GM21381 (cell line): ENCODE measurements around the gene SNTG2.

Source experiments
- ATAC-seq: cut with Tn5 transposase; IDR thresholded peaks from one replicate; pipeline ENCODE4 v1.9.1; 2021; ENCODE audit warnings: mild to moderate bottlenecking, moderate library complexity; ENCODE audit not compliant: unreplicated experiment

Gene SNTG2

GRCh38 chr2:951224-952006, 766 bp downstream of the SNTG2 start:
- no peak for ATAC-seq

DNA sequence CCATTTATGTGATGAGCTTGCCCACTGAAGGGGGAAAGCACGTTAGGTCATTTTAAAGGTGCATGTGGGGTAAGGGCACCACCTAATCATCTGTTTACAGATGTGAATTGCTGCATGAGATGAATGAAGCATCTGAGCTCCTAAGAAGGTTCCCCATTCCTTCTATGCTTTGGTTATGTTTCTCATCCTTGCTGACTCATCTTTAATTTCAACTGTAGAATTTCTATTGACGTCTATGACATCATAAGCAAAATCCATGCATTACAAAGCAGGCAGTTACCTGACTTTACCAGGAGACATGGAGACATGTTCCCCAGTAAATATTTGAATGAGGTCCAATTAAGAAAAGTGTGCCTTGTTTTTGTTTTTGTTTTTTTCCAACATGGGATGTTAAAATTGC, 2.8 kb downstream of the SNTG2 start:
- no peak for ATAC-seq

- no peak for ATAC-seq
Observed at GRCh38 chr2:953975-954686, 3.5 kb downstream of the SNTG2 start.

GRCh38 chr2:954687-955000, 4.0 kb downstream of the SNTG2 start:
- ATAC-seq: no peak

DNA sequence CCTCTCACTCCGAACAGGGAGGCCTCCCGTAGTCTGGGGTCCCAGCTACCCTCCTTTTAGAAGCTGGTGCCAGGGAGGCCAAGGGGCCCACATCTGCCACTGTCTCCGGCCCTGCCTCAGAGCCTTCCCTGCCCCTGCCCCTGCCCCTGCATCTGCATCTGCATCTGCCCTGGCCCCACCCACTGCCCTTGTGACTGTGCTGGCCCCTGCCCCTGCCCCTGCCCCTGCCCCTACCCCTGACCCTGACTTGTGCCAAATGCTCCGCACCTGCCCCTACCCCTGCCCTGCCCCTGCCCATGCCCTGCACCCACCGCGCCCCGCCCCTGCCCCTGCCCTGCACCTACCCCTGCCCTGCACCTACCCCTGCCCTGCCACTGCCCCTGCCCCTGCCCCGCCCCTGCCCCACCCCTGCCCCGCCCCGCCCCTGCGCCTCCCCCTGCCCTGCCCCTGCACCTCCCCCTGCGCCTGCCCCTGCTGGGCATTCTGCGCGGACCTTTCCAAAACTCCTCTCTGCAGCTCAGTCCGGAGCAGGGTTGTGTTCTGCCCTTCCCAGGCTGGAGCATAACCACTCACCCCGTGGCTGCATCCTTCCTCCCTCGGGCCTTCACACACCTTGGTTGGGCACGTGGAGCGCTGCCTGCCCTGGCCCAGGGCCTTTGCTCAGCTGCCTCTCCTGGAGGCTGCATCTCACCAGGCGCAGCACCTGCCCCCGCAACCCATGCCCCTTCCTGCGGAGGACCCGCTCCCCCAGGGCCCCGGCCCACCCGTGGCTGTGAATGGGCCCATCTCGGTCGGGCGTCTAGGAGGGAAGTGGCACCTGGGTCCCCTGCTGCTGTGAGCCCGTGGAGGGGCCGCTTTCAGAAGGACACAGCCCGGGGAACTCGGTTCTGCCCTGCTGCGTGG, 5.4 kb downstream of the SNTG2 start:
- ATAC-seq: no peak

GRCh38 chr2:959457-959856, 8.8 kb downstream of the SNTG2 start:
- no peak for ATAC-seq

DNA sequence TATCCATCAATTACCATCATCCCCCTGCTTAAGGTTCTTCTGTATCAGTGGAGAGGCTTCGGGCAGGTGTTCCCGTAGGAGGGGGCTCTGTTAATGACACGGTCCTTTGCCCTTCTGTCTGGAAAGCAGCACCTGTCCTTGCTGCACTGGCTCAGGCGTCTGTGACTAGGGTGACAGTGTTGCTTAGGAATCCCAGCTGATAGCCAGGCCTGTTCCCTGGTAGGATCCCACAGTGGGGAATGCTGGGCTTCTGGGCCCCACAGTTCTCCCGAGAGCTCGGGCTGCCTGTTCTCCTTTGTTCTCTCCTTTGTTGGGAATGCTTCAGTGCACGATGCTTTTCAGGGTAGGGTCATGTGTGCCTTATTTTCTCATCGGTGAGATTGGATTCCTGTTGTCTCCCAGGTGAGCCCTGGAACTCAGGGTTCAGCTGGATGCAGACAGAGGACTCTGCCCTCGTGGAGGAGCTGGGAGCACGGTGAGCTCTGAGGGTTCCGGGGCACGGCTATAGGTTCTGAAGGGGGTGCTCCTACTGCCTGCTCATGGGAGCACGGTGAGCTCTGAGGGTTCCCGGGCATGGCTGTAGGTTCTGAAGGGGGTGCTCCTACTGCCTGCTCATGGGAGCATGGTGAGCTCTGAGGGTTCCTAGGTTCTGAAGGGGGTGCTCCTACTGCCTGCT, 9.6 kb downstream of the SNTG2 start:
- ATAC-seq: no peak

GRCh38 chr2:961786-962185, 11.1 kb downstream of the SNTG2 start:
- no peak for ATAC-seq

GRCh38 chr2:963876-964275, 13.2 kb downstream of the SNTG2 start:
- ATAC-seq: no peak

- ATAC-seq: no peak
Observed at GRCh38 chr2:964562-964961, 13.9 kb downstream of the SNTG2 start.

- no peak for ATAC-seq
Observed at GRCh38 chr2:965640-966147, 15.0 kb downstream of the SNTG2 start.

DNA sequence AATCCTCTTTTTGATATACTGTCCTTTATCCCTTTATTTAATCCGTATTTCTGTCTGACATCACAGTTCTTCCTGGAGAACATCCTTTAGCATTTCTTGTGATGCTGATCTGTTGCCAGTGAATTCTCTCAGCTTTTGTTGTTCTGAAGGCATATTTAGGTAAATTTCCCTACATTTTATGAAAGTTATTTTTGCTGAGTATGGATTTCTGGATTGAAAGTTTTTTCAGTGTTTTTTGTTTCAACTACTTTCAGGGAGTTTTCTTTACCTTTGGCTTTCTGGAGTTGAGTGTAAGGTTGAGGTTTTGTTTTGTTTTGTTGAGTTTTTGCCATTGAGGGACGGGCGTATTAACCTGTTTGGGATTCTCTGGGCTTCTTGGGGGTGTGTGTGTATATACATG, 22.5 kb downstream of the SNTG2 start:
- ATAC-seq: no peak

- no peak for ATAC-seq
Observed at GRCh38 chr2:974054-974453, 23.4 kb downstream of the SNTG2 start.

GRCh38 chr2:974502-974901, 23.9 kb downstream of the SNTG2 start:
- ATAC-seq: no peak

DNA sequence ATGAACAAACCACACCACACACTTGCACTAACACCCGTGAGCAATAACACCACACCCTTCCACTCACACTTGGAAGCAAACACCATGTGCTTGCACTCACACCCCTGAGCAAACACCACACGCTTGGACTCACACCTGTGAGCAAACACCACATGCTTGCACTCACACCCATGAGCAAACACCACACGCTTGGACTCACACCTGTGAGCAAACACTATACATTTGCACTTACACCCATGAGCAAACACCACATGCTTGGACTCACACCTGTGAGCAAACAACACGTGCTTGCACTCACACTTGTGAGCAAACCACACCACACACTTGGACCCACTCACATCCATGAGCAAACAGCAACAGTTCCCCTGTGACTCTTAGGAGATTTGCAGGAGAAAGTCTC, 24.4 kb downstream of the SNTG2 start:
- no peak for ATAC-seq

GRCh38 chr2:979069-979928, 28.6 kb downstream of the SNTG2 start:
- peak; percentile 59 for ATAC-seq

- no peak for ATAC-seq
Observed at GRCh38 chr2:980176-980575, 29.5 kb downstream of the SNTG2 start.

DNA sequence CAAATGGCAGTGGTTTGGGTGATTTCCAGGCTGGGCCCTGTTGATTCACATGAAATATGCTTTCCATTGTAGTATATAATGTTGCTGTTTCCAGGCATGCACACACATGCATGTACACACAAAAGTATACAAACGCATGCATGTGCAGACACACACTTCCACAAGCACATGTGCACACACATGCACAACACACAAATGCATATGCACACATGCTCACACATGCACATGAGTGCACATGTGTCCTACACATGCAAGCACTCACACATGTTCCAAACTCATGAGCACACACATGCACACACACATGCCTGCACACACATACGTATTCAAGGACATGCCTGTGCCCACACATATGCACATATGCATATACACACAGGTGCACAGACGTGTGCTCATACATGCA, 30.6 kb downstream of the SNTG2 start:
- ATAC-seq: no peak

DNA sequence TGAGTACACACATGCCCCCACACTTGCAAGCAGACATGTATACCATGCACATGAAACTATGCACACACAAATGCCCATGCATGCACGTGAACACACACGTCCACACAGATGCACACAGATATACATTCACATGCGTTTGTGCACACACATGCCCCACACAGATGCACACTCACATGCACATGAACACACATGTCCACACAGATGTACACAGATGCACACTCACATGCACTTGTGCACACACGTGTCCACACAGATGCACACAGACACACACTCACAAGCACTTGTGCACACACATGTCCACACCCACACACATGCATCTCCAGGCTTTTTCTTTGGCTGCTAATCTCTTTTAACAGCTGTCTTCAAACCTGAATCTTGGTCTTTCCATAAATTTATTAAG, 31.1 kb downstream of the SNTG2 start:
- no peak for ATAC-seq

DNA sequence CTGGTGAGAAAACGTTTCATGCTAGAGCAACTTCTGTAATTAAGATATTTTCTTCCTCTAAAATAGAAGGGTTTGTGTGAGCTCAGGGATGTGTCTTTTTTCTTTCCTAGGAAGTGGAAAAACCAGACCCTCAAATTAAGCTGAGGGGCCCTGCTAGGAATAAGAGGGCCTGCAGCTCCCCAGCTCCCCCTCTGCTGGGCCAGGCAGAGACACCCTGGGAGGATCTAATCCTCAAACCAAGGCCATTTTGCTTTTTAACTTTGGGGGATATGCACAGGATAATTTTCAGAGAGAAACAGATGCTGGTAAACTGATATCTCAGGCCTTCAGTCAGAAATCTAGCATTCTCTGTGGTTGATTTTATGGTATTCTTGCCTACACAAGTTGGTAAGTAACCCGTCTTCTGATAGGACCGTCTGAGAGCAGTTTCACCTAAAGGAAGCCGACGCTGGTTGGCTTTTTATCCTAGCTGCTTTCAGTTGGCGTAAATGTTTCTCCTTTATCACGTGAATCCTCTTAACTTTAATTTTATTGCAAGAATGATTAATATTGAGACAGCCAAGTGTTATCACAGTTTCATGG, 34.8 kb downstream of the SNTG2 start:
- no peak for ATAC-seq
